Endothelial cell of umbilical vein (primary cell): ENCODE data around the gene CDC7. TPM values are rescaled to one million over a fixed set of nuclear protein-coding genes. Genes with fewer than 3 reads are reported as not detected.
A peak's percentile ranks its signal among the peaks of the same experiment; 100 is the strongest.

ENCODE experiments used
- BruUV-seq: library from RNA; stranded (reverse); fragments of 400-500 nt; replicated peaks from 2 replicates; lab custom pipeline; 2021; lab: Mats Ljungman, UMichigan
- CTCF ChIA-PET: fragments of 300-600, 350-600 bp; sonication (Branson Sonifier 250); formaldehyde crosslinking; loops from one replicate; lab custom pipeline; 2021; ENCODE audit warnings: antibody characterized with exemption, inconsistent platforms; lab: Charles Lee
- POLR2A ChIA-PET: fragments of 300-600, 350-600 bp; sonication (Branson Sonifier 250); formaldehyde crosslinking; loops from one replicate; lab custom pipeline; 2021; ENCODE audit warnings: antibody characterized with exemption, inconsistent platforms; lab: Charles Lee
- DNase-seq: peaks from one replicate; pipeline ENCODE4 v3.0.0-alpha.2; 2011; ENCODE audit warnings: low read depth, low spot score
- FAIRE-seq: peaks from 2 replicates; lab custom pipeline; 2011; peaks lifted over from hg19 to GRCh38; lab: Jason Lieb, UNC
- H2AFZ ChIP-seq: 2 replicates; pipeline ENCODE4 v1.6.0; 2012; ENCODE audit warnings: low read depth, low read length, control low read depth, inconsistent platforms
- H3K27ac ChIP-seq: 2 replicates; pipeline ENCODE4 v1.5.1; 2011; ENCODE audit warnings: low read depth, mild to moderate bottlenecking, control low read depth, low read length, moderate library complexity; ENCODE audit not compliant: insufficient read depth
- H3K27me3 ChIP-seq, 2 experiments: 2 replicates each; pipeline versions ENCODE4 v1.6.0 to v1.6.1; 2011; ENCODE audit warnings: low read length in 2 of 2, mixed read lengths in 1 of 2; ENCODE audit not compliant: control insufficient read depth in 2 of 2, insufficient read depth in 2 of 2
- H3K36me3 ChIP-seq, 2 experiments: 2 replicates in 1 of 2; 3 replicates in 1 of 2; pipeline ENCODE4 v1.5.1; 2011; ENCODE audit warnings: low read length in 2 of 2, mild to moderate bottlenecking in 1 of 2, moderate library complexity in 1 of 2; ENCODE audit not compliant: control insufficient read depth in 2 of 2, insufficient read depth in 2 of 2; ENCODE audit errors: extremely low read depth in 1 of 2
- H3K4me1 ChIP-seq: 3 replicates; pipeline ENCODE4 v1.5.1; 2011; ENCODE audit warnings: mild to moderate bottlenecking, low read length; ENCODE audit not compliant: control insufficient read depth, insufficient read depth; ENCODE audit errors: extremely low read depth
- H3K4me2 ChIP-seq: 2 replicates; pipeline ENCODE4 v1.6.1; 2011; ENCODE audit warnings: low read length, control low read depth, mixed read lengths; ENCODE audit not compliant: insufficient read depth
- H3K4me3 ChIP-seq, 3 experiments: fragments of 200-600 bp in 1 of 3; sonication (generic), shearing (Covaris generic) in 1 of 3; replicated peaks in 1 of 3; 2 replicates each; pipeline ENCODE4 v1.5.1; 2011 to 2016; ENCODE audit warnings: control low read depth in 3 of 3, low read length in 3 of 3, mild to moderate bottlenecking in 2 of 3, inconsistent platforms in 1 of 3, low read depth in 1 of 3, moderate library complexity in 1 of 3; ENCODE audit not compliant: insufficient read depth in 1 of 3
- H3K79me2 ChIP-seq: 2 replicates; pipeline ENCODE4 v1.6.0; 2012; ENCODE audit warnings: low read length, inconsistent platforms; ENCODE audit not compliant: control insufficient read depth, insufficient read depth
- H3K9ac ChIP-seq: replicated peaks from 2 replicates; pipeline ENCODE3; 2011; ENCODE audit warnings: low read length, control low read depth; ENCODE audit not compliant: insufficient read depth; ENCODE audit errors: extremely low read depth
- H3K9me1 ChIP-seq: replicated peaks from 3 replicates; pipeline ENCODE4 v1.6.0; 2011; ENCODE audit warnings: mild to moderate bottlenecking, low read length; ENCODE audit not compliant: control insufficient read depth, insufficient read depth; ENCODE audit errors: extremely low read depth
- H3K9me3 ChIP-seq: replicated peaks from 2 replicates; pipeline ENCODE4 v1.5.1; 2012; ENCODE audit warnings: low read length, inconsistent platforms; ENCODE audit not compliant: control insufficient read depth, insufficient read depth
- H4K20me1 ChIP-seq: replicated peaks from 2 replicates; pipeline ENCODE3; 2011; ENCODE audit warnings: mild to moderate bottlenecking, low read length; ENCODE audit not compliant: control insufficient read depth, insufficient read depth; ENCODE audit errors: extremely low read depth
- JUN ChIP-seq: IDR thresholded peaks from 2 replicates; pipeline ENCODE4 v1.6.1; 2011; ENCODE audit warnings: borderline replicate concordance, low read depth; ENCODE audit not compliant: insufficient read length, insufficient read depth
- dilution Hi-C: fragments of 300-500 bp; cut with MboI; formaldehyde crosslinking; loops from one replicate; pipeline ENCODE4 v1.15.0; 2019; ENCODE audit warnings: low sequenced_read_pairs; ENCODE audit not compliant: extremely low pct_ligation_motif_present
- intact Hi-C: fragments of 100-400 bp; cut with micrococcal nuclease; formaldehyde crosslinking; loops from one replicate; pipeline ENCODE4 v1.10.0; 2022
- polyA plus RNA-seq, 4 experiments: library from polyadenylated mRNA; depleted of rRNA in 3 of 4; stranded (reverse) in 3 of 4; unstranded in 1 of 4; fragments of >200 nt; gene quantifications; 2 replicates each; pipeline versions ENCODE4 v1.2.1 to v1.2.3, GENCODE V29; 2011 to 2012; ENCODE audit warnings: missing spikeins in 1 of 4
- total RNA-seq: library from RNA; stranded (reverse); gene quantifications from 2 replicates; pipeline ENCODE4 v1.2.3, GENCODE V29; 2021
- TF ChIP-seq, protein P1 (sequence below): IDR thresholded peaks from 2 replicates; pipeline ENCODE4 v1.6.1; 2011; ENCODE audit not compliant: insufficient read depth, insufficient read length

The CDC7 gene
- total and polyA plus RNA-seq, 2 donors (not counting 3 experiments of a cell fraction or from before 2014, with no cell fraction given), result 3.9 to 11.7 TPM

DNA sequence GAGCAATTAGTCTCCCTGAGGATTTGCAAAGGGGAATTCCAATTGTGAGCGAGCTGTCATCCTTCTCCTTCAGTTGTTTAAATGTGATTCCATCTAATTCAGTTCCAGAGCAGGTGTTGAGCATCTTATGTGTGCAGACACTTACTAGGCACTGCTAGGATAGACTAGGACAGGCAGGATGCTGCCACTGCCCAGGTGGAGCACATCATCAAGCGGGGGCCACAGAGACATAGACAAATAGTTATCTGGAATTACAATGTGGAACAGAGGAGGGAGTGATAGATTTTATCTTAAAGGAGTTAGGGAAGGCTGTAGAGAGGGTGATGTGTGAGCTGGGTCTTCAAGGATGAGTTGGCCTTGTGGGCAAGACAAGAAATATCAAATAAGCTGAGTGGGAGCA is 55.9 kb downstream of the CDC7 start:
- Histone ChIP-seq H3K4me2 (no peak overlapping the region), H3K9me1 (no peaks in the 10 kb centered on the region), H3K9ac (no peak overlapping the region), H4K20me1 (no peaks in the 10 kb centered on the region), H3K9me3 (no peaks in the 10 kb centered on the region), H3K79me2 (no peaks in the 10 kb centered on the region), H3K36me3 (no peaks in the 10 kb centered on the region), H2AFZ (peak overlapping the region; percentile 59), H3K27me3 (no peaks in the 10 kb centered on the region), H3K27ac (peak overlapping the region; percentile 29), H3K4me3 (no peak overlapping the region), H3K4me1 (peaks cover 33% of the 10 kb centered on the region)
- POLR2A ChIA-PET, result no interaction called here
- CTCF ChIA-PET, result interaction anchor here (1.2 to 2.1 kb wide), 3 partner anchors 13 to 327 kb away, joined by 3 to 11 read pairs (median 3); no protein-coding TSS in a partner anchor
- intact Hi-C loops, result no loop called here
- no peak for FAIRE-seq
- no TSS peak for BruUV-seq
- dilution Hi-C loops, result no loop called here
- TF ChIP-seq, protein P1, sequence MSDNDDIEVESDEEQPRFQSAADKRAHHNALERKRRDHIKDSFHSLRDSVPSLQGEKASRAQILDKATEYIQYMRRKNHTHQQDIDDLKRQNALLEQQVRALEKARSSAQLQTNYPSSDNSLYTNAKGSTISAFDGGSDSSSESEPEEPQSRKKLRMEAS, result no peak
- no peak for DNase-seq

DNA sequence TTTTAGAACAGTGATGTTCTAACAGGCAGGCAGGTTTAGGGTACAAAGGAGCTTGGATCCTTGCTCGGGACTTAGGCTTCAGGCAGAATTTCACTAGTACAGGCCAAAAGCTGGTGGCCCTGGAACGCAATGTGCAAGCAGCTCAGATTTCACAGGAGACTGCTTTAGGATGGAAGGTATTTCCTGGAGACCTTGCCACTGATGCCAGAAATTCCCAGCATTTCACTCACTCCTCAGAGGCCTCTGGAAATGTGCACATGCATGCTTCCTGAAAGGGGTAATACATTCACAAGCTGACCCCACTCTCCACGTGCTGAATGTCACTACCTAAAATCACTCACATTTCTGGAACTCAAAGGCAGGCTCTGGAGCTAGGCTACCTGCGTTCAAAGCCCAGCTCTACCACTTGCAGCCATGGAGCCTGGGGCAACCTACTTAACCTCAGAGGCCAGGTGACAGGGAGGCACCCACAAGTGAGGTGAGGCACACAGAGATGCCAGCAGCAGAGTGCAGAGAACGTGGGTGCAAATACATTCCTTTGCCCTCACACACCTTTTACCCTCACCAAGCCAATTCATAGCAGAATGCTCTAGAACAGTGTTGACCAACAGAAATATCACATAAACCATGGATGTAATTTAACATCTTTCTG is 56.5 kb downstream of the CDC7 start:
- H3K9me1 ChIP-seq, result no peaks in the 10 kb centered on the region
- no peaks in the 10 kb centered on the region for H3K79me2 ChIP-seq
- no peaks in the 10 kb centered on the region for H3K36me3 ChIP-seq
- no peaks in the 10 kb centered on the region for H3K9me3 ChIP-seq
- H3K4me3 ChIP-seq, result no peak overlapping the region
- peaks cover 37% of the 10 kb centered on the region for H3K4me1 ChIP-seq
- H2AFZ ChIP-seq, result peak overlapping the region; percentile 59
- POLR2A ChIA-PET, result interaction anchor here (0.7 kb wide), 1 partner anchor 706 kb away, joined by 4 read pairs; no protein-coding TSS in a partner anchor
- H3K4me2 ChIP-seq, result no peak overlapping the region
- H4K20me1 ChIP-seq, result no peaks in the 10 kb centered on the region
- no peak for TF ChIP-seq JUN
- TF ChIP-seq, protein P1, result peak; percentile 47
- dilution Hi-C loops, result no loop called here
- H3K27me3 ChIP-seq, result no peaks in the 10 kb centered on the region
- CTCF ChIA-PET, result interaction anchor here (1.2 to 2.1 kb wide), 4 partner anchors 8 to 326 kb away, joined by 3 to 11 read pairs (median 3); no protein-coding TSS in a partner anchor
- FAIRE-seq, result peak; percentile 69
- H3K9ac ChIP-seq, result no peak overlapping the region
- intact Hi-C loops, result no loop called here
- no TSS peak for BruUV-seq
- H3K27ac ChIP-seq, result peak overlapping the region; percentile 29
- DNase-seq, result peak; percentile 58
